HG03571 (cell line): Measurements from ENCODE around the gene HIVEP1.
"Not testable (repeated sequence)": the region's sequence is repeated elsewhere in the genome, so short reads cannot be mapped to it uniquely, and the experiment has no call there.

Source experiments
- ATAC-seq: cut with Tn5 transposase; IDR thresholded peaks from one replicate; pipeline ENCODE4 v1.9.1; 2021; ENCODE audit not compliant: unreplicated experiment

Gene HIVEP1

GRCh38 chr6:12082368-12082767 is 70.3 kb downstream of the HIVEP1 start:
- ATAC-seq: no peak

- ATAC-seq: no peak
Measured at GRCh38 chr6:12083302-12083701, 71.2 kb downstream of the HIVEP1 start.

GRCh38 chr6:12083763-12084162 is 71.7 kb downstream of the HIVEP1 start:
- no peak for ATAC-seq

DNA sequence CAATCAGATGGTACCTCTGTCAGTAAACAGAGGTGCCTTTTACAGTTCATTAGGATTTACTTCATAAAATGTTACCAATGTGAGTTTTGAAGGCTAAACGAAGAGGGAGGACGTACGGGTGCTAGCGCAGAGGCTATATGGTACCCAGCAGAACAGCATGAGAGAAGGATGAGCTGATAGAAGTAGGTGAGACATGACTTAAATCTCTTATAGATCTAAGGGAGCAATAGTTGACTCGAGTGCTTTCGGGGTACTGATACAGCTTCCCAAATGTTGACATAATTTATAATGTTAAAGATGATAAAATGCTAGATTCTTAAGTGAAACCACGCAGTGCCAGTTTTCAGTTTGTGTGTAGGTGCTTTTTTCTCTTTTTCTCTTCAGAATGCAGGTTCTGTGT is 72.6 kb downstream of the HIVEP1 start:
- no peak for ATAC-seq

- ATAC-seq: no peak
Measured at GRCh38 chr6:12088531-12088930, 76.4 kb downstream of the HIVEP1 start.

GRCh38 chr6:12090714-12091113 is 78.6 kb downstream of the HIVEP1 start:
- ATAC-seq: no peak

DNA sequence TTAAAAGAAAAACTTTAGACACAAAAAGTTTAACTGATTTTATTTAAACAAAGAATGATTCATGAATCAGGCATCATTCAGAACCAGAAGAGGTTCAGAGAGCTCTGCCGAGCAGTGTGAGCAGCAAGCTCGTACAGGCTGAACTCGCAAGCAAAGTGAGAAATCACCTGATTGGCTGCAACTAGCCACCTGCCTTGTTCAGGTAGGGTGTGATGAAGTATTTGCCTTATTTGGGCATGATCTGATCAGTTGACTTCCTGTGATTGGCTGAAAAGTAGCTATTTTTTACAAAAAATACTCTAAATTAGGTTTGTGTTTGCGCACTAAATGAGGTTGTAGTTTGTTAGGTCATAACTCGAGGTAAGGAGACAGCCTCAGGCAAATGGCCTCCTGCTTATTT is 80.7 kb downstream of the HIVEP1 start:
- ATAC-seq: no peak

- ATAC-seq: no peak
Measured at GRCh38 chr6:12094689-12095088, 82.6 kb downstream of the HIVEP1 start.

DNA sequence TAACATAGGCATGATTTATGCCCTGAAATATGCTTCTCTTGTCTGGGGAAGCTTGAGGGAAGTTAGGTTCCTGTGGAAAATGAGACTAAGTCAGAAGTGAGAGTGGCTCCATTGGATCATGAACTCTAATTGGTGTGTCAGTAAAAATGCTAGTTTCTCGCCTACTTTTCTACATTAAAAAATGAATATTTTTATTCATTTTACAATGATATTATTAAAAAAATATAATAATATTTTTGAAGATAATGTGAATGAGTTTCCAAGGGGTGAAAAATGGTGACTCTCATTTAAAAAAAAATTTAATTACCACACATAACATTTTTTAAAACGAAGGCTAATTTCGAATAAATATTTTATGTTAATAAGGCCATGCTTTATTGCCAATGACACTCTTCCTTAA is 84.2 kb downstream of the HIVEP1 start:
- ATAC-seq: no peak

- ATAC-seq: no peak
Measured at GRCh38 chr6:12097791-12098190, 85.7 kb downstream of the HIVEP1 start.

GRCh38 chr6:12099623-12100338 is 87.7 kb downstream of the HIVEP1 start:
- ATAC-seq: no peak

DNA sequence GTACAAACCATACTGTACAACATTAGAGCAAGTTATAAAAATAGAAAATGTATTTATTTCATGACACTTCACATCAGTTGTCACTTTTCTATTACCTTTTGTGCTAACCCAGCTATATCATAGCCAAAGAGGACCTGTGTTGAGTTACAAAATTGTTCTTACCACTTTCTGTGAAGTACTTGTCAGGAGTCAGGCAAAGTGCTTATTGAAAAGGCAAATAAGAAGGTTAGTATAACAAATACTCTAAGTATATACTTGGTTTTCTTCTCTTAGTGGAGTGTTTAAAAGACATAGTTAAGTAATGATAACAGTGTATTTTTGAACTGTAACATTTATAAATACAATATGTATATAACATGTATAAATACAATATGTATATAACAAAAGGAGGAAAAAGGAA is 88.9 kb downstream of the HIVEP1 start:
- ATAC-seq: no peak

GRCh38 chr6:12101653-12102312 is 89.7 kb downstream of the HIVEP1 start:
- no peak for ATAC-seq

DNA sequence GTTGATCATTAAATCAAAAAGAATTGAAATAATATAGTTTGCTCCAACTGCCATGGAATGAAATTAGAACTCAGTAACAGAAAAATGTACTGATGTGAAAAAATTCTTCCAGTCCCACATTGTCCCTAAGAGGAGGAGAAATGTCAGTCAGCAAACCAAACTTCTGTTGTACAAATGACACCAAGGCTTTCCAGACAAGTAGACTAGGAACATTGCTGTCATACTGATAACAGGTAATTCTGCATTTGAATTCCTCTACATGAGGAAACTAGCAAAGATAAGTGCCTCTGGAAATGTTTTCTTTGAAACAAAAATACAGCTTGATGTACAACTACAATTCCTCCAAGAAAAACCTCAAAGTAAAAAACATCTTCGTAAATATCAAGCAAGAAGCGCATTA is 90.2 kb downstream of the HIVEP1 start:
- ATAC-seq: no peak

DNA sequence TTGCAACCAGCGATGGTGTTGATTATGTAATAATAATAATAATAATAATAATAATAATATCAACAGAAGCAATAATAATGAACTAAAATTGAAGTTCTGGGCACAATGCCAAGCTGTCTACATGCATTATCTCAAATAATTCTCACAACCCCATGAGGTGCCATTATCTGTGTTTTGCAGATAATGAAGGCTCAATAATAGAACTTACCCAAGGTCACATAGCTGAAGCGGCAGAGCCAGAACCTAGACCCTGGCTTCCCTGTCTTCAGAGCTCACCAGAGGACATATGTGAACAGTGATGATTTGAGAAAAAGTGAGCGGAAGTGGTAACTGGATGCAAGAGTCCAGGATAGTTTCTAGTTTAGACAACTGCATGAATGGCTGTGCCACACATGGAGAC is 91.0 kb downstream of the HIVEP1 start:
- ATAC-seq: no peak

DNA sequence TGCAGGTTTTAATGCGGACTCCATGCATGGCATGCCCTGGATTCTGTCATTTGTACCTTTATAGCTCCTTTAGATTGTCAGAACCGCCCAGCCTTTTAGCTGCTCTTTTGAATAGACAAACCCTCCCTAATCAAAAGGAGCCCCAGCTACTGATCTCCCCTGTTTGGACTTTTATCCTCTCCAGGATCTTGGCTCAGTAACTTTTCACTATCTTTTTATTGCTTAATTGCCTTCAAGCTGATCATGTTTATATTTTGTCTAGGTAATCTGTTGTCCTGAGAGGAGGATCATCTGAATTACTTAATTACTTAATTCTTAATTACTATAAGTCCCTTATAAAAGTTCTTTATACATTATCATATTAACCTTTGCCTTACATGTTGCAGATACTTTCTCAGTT is 93.2 kb downstream of the HIVEP1 start:
- no peak for ATAC-seq

GRCh38 chr6:12108376-12108775 is 96.3 kb downstream of the HIVEP1 start:
- not testable (repeated sequence) for ATAC-seq

- ATAC-seq: peak; percentile 37
Measured at GRCh38 chr6:12110523-12111362, 98.6 kb downstream of the HIVEP1 start.

GRCh38 chr6:12111363-12111670 is 99.2 kb downstream of the HIVEP1 start:
- ATAC-seq: no peak

- ATAC-seq: no peak
Measured at GRCh38 chr6:12112540-12113189, 100.6 kb downstream of the HIVEP1 start.

DNA sequence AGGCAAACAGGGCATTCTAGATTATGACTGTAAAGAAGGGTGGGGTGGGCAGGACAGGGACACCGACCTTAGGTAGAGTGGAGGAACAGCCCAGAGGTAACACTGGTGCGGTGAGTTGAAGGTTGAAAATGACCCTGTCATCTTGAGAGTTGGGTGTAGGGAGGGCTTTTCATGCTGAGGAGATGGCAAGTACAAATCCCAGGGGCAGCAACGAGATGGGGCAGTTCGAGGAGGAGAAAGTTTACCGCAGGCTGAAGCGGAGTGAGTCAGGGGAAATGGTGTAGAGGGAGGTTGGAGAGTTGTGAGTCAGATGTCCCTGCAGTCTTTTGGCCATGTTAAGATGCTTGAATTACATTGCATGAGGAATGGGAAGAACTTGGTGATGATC is 101.1 kb downstream of the HIVEP1 start:
- no peak for ATAC-seq

- no peak for ATAC-seq
Measured at GRCh38 chr6:12114055-12114503, 102.0 kb downstream of the HIVEP1 start.
